ENCODE results near the gene ABHD11. TPM values are rescaled to one million over a fixed set of nuclear protein-coding genes. Genes with fewer than 3 reads are reported as not detected.
A peak's percentile ranks its signal among the peaks of the same experiment; 100 is the strongest.

ABHD11 gene
- total RNA-seq, 1 donor from 2014 or later, result 21.1 TPM

DNA sequence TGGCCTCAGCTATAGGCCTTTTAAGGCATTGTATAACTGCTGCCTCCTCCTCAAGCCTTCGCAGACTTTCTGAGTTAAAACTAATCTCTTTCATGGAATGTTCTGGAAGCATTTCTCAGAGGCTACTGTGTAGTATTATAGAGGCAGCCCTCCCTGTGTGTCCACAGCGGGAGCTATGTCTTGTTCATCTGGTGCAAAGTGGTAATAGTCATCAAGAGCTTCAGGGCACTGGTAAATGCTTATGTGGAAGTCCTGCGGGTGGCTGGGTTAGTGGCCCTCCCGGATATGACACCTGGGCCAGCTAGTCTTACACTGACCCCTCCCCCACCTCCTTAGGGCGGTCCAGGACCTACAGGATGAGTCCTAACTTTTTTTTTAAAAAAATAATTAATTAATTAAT is 2.2 kb upstream of the ABHD11 start:
- H3K36me3 ChIP-seq, result peaks cover 15% of the 10 kb centered on the region
- TF ChIP-seq, protein P1, sequence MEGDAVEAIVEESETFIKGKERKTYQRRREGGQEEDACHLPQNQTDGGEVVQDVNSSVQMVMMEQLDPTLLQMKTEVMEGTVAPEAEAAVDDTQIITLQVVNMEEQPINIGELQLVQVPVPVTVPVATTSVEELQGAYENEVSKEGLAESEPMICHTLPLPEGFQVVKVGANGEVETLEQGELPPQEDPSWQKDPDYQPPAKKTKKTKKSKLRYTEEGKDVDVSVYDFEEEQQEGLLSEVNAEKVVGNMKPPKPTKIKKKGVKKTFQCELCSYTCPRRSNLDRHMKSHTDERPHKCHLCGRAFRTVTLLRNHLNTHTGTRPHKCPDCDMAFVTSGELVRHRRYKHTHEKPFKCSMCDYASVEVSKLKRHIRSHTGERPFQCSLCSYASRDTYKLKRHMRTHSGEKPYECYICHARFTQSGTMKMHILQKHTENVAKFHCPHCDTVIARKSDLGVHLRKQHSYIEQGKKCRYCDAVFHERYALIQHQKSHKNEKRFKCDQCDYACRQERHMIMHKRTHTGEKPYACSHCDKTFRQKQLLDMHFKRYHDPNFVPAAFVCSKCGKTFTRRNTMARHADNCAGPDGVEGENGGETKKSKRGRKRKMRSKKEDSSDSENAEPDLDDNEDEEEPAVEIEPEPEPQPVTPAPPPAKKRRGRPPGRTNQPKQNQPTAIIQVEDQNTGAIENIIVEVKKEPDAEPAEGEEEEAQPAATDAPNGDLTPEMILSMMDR (IDR thresholded peaks at IDR 0.05), result no peak
- H3K27me3 ChIP-seq (ENCODE audit: low read depth), result no peaks in the 10 kb centered on the region
- DNase-seq (no peak), ATAC-seq (no peak)
- H3K4me3 ChIP-seq, result no peak overlapping the region
- intact Hi-C loops (cut with DNase I), result no loop called here
- peak overlapping the region; percentile 3 for H3K27ac ChIP-seq
- H3K9me3 ChIP-seq, result no peaks in the 10 kb centered on the region
- H3K4me1 ChIP-seq, result peaks cover 19% of the 10 kb centered on the region

DNA sequence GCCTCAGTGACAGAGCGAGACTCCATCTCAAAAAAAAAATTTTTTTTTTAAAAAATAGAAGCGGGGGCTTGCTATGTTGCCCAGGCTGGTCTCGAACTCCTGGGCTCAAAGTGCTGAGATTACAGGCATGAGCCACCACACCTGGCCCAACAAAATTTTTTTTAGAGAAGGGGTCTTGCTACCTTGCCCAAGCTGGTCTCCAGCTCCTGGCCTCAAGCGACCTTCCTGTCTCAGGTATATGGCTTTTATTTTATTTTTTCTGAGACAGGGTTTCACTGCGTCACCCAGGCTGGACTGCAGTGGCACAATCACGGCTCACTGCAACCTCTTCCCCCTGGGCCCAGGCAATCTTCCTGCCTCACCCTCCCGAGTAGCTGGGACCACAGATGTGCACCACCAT is 1.6 kb upstream of the ABHD11 start:
- H3K36me3 ChIP-seq, result peaks cover 17% of the 10 kb centered on the region
- peak overlapping the region; percentile 3 for H3K27ac ChIP-seq
- intact Hi-C loops (cut with DNase I), result no loop called here
- no peak for DNase-seq
- TF ChIP-seq, protein P1 (IDR thresholded peaks at IDR 0.05), result no peak
- H3K4me1 ChIP-seq, result peaks cover 24% of the 10 kb centered on the region
- ATAC-seq, result no peak
- no peak overlapping the region for H3K4me3 ChIP-seq
- no peaks in the 10 kb centered on the region for H3K27me3 ChIP-seq (ENCODE audit: low read depth)
- H3K9me3 ChIP-seq, result no peaks in the 10 kb centered on the region

DNA sequence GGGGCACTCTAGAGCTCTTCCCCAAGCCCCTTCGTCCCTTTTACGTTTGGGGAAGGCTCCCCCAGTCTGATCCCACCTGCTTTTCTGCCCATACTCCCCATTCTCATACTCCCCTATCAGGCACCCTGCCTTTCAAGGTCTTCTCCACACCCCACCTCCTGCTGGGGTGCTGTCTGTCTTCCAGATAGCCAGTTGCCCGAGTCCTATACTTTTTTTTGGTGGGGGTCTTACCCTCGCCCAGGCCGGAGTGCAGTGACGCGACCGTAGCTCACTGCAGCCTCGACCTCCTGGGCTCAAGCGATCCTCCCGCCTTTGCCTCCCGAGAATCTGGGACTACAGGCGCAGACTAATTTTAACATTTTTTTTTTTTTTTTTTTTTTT is 775 bp upstream of the ABHD11 start:
- no peak for ATAC-seq
- Histone ChIP-seq H3K9me3 (no peaks in the 10 kb centered on the region), H3K36me3 (peaks cover 17% of the 10 kb centered on the region), H3K4me3 (peak overlapping the region; percentile 94), H3K4me1 (peaks cover 32% of the 10 kb centered on the region), H3K27me3 (ENCODE audit: low read depth) (no peaks in the 10 kb centered on the region), H3K27ac (peak overlapping the region; percentile 97)
- no peak for DNase-seq
- TF ChIP-seq, protein P1 (IDR thresholded peaks at IDR 0.05), result no peak
- intact Hi-C loops (cut with DNase I), result no loop called here

DNA sequence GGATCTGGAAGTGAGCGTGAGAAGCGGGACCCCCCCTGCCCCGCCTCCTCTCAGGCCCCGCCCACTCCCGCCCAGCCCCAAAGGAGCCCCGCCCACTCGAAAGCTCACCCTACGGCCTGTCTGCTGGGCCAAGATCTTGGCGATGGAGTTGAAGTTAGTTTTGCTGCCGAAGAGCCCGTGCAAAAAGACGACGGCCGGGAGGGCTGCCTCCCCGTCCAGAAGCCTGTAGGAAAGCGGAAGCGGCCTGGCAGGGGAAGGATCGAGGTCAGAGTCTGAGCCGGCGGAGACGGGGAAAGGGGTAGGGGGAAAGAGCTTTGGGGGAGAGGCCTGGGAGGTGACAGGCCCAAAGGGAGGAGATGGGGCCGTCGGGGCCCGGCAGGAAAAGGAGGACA is 386 bp downstream of the ABHD11 start:
- peak overlapping the region; percentile 94 for H3K4me3 ChIP-seq
- no peaks in the 10 kb centered on the region for H3K27me3 ChIP-seq (ENCODE audit: low read depth)
- no peaks in the 10 kb centered on the region for H3K9me3 ChIP-seq
- intact Hi-C loops (cut with DNase I), result no loop called here
- peaks cover 17% of the 10 kb centered on the region for H3K36me3 ChIP-seq
- ATAC-seq, result peak; percentile 26 to 48
- peak overlapping the region; percentile 97 for H3K27ac ChIP-seq
- peak; percentile 72 for DNase-seq
- TF ChIP-seq, protein P1 (IDR thresholded peaks at IDR 0.05), result no peak
- peaks cover 32% of the 10 kb centered on the region for H3K4me1 ChIP-seq

DNA sequence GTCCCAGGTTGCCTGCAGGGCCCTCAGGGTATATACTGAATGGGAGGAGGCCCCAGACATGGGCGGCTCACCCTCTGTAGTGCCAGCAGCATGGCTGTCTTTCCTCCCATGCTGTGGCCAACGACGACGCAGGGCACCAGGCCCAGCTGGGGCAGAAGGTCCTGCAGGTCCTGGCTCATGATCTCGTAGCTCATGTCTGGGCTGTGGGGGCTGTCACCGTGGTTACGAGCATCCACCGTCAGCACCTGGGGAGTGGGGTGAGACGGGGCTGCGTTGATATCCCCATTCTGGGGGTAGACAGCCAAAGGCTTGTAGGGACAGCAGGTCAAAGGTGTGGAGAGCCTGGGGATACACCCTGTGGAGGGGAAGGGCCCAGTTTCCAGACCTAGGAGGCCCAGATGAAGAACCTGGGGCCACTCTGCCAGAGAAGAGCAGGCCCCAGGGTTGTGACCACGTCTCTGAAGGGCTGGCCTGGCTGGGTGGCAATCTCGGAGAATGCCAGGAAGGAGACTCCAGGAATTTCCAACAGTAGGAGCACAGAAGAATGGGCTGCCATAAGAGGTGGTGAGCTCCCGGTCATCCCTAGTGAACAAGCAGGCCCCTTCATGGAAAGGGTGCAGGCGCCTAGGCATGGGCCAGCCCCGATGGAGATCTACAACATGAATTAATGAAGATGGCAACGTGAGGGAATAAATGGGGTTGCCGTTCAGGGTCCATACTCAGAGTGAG is 947 bp downstream of the ABHD11 start:
- DNase-seq (peak; percentile 54), ATAC-seq (no peak)
- peak overlapping the region; percentile 97 for H3K27ac ChIP-seq

More for the DNA sequence above, 947 bp downstream of the ABHD11 start:
- peaks cover 30% of the 10 kb centered on the region for H3K4me1 ChIP-seq
- no peaks in the 10 kb centered on the region for H3K27me3 ChIP-seq (ENCODE audit: low read depth)
- intact Hi-C loops (cut with DNase I), result no loop called here
- TF ChIP-seq, protein P1 (IDR thresholded peaks at IDR 0.05), result no peak
- peaks cover 17% of the 10 kb centered on the region for H3K36me3 ChIP-seq
- peak overlapping the region; percentile 94 for H3K4me3 ChIP-seq
- H3K9me3 ChIP-seq, result no peaks in the 10 kb centered on the region
